ENCODE results near the gene JDP2.

JDP2 gene

GRCh38 chr14:75437201-75438143 is 9.7 kb downstream of the JDP2 start:
- DNase-seq (ENCODE audit: low read depth) = no peak

- no peak for DNase-seq (ENCODE audit: low read depth)
These were observed 10.8 kb downstream of the JDP2 start for GRCh38 chr14:75438486-75439080.

DNA sequence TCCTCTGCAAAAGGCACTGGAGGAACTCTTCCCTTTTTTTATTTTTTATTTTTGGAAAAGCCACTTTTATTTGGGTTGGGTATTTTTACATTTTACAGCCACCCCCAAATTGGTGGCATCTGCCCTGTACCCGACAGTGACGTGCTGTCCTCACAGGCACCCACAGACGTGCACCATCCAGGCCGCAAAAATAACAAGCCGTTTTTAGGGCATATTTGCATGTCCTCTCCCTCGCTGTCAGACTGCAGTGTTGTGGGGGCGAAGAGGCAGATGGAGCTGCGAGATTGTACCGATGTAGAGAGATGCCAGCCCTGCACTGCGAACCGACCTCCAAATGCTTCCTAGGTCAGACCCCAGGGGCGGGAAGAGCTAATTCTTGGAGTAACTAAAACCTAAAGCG is 12.2 kb downstream of the JDP2 start:
- DNase-seq (ENCODE audit: low read depth) = no peak

DNA sequence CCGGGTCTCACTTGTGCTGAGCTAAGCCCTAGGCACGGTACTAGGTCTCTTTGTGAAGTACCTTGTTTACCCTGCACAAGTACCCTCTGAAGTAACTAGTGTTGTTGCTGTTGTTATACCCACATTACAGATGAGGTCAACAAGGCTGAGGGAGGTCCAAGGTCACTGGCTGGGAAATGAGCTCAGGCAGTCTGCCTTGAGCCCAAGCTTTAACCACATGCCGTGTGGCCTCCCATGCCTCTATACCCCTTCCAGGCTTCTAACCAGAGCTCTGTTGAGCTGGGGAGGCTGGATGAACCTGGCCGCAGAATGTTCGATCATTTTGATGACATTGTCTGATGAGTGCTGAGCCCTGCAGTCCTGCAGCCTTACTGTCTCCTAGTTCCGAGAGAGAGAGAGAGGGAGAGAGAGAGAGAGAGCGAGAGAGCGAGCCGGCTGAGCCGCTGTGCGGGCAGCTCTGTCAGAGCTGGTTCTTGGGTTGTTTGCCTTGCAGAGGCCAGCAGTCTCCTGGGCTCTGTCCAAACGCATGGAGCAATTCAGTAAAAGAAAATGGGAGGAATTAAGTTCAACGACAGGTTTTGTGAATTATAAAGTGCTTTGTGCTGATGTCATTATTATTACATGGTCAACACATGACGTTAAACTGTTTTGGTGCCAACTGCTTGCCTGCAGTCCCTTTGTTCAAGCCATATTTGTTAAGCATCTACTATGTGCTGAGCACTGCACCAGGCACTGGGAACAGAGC is 13.1 kb downstream of the JDP2 start:
- DNase-seq (ENCODE audit: low read depth) = no peak

DNA sequence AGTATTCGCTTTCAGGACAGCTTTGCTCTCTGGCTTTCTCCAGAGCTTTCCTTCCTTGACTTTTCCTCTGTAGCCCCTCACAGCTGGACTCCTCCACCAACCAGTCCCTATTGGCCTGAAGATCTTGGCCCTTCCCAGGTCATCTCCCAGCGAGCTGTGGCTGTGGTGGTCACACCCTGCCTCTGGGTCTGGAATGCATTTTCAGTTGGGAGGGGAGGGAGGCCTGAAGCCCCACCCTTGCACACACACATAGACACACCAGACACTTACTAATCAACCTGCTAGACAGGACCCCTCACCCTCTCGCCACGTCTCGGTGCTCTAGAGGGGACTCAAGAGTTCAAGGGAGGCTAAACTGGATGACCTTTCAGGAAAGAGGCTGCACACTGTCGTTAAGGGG is 13.9 kb downstream of the JDP2 start:
- DNase-seq (ENCODE audit: low read depth) = no peak

- DNase-seq (ENCODE audit: low read depth) = no peak
These were observed 14.3 kb downstream of the JDP2 start for GRCh38 chr14:75442166-75442565.

GRCh38 chr14:75442642-75443041 is 14.8 kb downstream of the JDP2 start:
- DNase-seq (ENCODE audit: low read depth) = no peak

- DNase-seq (ENCODE audit: low read depth) = no peak
These were observed 15.6 kb downstream of the JDP2 start for GRCh38 chr14:75443203-75443969.

- no peak for DNase-seq (ENCODE audit: low read depth)
These were observed 17.4 kb downstream of the JDP2 start for GRCh38 chr14:75445236-75445635.

GRCh38 chr14:75445963-75446362 is 18.1 kb downstream of the JDP2 start:
- no peak for DNase-seq (ENCODE audit: low read depth)

DNA sequence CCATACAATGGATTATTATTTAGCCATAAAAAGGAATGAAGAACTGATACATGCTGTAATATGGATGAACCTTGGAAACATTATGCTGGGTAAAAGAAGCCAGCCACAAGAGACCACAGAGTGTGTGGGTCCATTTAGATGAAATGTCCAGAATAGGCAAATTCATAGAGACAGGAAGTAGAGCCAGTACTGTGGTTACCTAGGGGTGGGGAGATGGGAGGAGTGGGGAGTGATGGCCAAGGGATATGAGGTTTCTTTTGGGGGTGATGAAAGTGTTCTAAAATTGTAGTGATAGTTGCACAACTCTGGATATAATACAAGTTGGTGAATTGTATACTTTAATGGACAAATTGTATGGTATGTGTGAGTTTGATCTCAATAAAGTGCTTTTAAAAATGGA is 18.6 kb downstream of the JDP2 start:
- no peak for DNase-seq (ENCODE audit: low read depth)

GRCh38 chr14:75448209-75448608 is 20.4 kb downstream of the JDP2 start:
- no peak for DNase-seq (ENCODE audit: low read depth)

DNA sequence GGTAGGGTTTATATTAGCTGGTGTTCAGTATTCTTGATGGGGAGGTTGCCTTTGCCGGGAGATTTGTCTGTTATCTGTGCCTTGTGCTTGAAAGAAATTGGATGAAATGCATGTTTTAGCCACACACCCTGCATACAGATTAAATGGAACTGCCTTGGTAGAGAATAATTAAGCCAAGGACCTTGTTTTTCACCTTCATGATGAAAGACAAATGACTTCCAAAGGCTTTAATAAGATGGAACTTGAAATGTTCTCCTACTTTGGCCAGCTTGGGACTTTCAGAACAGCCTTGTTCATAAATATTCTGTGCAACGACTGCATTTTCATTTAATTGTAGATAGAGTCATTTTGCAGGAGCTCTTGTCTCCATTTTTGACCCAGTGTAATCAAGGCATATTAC is 21.2 kb downstream of the JDP2 start:
- DNase-seq (ENCODE audit: low read depth) = no peak

DNA sequence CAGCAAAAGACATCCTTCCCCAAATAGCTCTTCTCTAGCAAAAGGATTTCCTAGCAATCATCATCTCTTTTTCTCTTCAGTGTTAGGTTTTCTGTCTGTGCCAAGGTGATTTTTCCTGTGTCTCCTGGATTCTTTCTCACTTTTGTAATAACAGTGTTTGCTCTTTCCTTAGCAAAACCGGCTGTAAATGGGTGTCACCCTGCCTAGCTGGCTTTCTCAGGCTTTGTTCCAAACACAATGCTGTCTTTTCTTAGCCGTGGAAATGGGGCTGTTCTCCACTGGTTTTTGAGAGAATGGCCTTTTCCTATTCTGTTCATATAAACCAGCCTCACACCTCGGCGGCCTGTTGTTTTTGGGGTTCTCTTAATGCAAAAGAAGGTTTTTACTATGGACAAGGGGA is 21.9 kb downstream of the JDP2 start:
- DNase-seq (ENCODE audit: low read depth) = no peak

DNA sequence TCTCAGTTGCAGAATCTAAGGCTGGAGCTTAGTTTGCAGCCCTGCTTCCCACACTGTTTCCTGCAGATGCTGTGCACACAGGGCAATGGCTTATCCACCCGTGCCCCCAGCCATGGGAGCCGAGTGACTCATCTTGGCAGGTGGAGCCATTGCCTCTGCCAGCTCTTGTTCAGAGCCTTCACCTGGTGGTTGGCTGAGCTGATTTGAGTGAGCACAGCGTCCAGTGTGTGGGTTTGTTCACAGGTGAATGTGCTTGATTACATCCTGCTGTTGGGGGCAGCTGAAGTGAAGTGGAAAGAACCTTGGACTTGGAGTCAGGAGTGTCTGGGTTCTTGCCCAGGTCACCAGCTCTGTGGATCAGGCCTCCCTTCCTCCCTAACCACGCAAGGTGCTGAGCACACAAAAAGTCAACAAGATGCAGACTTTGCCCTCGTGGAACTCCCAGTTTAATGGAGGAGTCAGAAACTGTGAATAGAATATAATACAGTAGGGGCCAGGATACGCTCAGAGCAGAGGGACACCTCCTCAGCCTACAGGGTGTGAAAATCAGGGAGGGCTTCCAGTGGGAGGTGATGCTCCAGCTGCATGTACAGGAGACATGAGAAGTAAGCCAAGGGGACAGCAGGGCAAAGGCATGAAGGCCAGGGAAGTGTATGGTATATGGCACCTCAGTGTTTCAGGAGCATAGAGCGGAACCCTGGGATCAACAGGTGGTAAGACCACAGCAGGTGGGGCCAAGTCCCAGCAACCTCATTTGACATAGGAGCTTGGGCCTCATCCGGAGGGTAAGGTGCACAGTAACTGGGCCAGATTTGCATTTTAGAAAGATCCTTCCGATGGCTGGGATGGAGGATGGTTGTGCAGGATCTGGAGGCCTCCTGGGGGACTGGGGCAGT is 22.8 kb downstream of the JDP2 start:
- no peak for DNase-seq (ENCODE audit: low read depth)

DNA sequence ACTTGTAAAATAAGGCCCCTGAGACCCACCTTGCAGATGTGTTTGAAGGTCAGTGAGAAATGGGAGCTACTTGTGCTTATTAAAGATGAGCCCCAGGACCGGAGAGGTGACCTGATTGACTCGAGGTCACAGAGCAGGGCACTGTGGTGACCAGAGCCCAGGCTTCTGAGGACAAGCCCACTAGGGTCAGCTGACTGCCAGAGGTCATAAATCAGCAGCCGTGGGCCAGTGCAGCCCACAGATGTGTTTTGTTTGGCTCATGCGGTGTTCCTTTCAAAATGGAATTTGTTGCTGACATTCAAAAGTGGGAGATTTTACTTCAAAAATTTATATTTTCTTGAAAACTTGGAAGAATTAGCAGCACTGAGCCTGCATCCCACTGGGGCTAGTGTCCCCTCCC is 24.5 kb downstream of the JDP2 start:
- DNase-seq (ENCODE audit: low read depth) = no peak

DNA sequence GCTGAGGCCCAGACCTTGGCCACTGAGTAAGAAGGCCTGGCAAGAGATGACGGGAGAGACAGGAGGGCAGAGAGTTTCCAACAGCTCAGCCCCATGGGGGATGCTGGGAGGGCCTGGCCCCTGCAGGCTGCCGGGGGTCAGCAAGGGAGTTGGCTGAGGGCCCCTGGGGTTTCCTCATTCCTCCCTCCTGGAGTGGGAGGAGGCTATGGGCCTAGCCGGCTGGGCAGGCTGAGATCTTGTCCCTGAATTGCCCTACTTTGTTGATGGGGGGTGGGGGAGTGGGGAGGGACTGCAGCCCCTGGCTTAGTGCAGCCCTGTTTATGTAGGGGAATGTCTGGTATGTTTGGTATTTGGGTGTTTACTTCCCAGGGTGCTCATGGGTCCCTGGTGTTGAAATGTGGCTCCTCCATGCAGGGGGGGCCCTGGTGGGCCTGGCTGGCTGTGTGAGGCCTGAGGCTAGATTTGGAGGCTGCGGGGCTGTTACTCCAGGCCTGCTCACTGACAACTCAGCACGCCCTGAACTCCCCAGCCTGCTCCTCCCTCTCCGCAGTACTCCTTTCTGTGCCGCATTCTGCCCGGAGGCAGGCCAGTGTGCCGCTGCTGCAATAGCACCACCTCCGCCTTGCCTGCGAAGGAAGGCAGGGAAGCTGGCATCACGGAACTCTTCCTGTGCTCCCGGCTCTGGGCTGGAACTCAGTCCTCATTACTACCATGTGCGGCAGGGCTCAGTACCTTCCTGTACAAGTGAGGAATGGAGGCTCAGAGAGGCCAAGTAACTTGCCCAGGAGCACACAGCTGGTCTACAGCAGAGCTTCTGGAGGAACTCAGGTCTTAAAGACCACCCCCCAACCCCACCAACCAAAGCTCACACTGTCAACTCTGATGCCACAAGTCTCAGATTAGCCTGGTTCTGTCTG is 25.3 kb downstream of the JDP2 start:
- DNase-seq (ENCODE audit: low read depth) = no peak

GRCh38 chr14:75453817-75454434 is 26.1 kb downstream of the JDP2 start:
- DNase-seq (ENCODE audit: low read depth) = no peak

GRCh38 chr14:75454963-75455546 is 27.2 kb downstream of the JDP2 start:
- no peak for DNase-seq (ENCODE audit: low read depth)

All from T follicular helper cell (primary cell).